ENCODE results near the gene RAVER1.

RAVER1 gene

DNA sequence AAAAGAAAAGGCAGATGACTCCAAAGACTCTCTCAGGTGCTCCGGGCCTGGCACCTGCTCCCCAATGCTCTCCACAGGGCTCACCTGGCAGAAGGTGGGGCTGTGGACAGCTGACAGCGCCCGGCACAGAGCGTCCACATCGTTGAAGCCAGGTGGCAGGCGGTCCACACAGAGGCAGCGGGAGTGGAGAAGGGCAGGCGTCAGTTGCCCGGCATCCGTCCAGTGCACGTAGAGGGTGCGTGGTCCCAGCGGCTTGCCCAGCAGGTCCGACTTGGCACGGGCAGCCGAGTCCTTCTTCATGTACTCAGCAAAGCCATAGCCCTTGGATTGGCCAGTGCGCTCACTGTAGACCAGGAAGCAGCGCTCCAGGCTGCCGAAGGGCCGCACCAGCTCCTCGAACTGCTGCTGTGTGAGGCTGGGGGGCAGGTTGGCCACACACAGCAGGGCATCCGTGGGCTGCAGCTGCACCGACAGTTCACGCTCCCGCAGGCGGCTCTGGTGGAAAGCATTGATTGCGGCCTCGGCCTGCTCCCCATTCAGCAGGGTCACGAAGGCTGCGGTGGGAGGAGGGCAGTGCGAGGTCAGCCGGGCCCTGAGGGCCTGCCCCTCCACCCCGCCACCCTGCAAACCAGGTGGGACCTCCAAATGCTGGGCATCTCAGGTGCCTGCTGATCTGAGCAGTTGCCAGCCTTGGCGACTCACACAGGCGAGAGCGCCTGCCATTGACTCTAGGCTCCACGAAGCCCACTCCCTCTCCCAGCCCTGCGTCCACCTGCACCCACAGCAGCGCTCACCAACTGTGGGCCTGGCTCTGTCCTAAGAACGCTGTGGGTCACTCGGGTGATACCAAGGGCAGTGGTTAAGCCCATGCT lies 4.5 kb downstream of the RAVER1 start:
- Histone ChIP-seq H3K27me3 (ENCODE audit: insufficient read depth, low read length) (no peaks in the 10 kb centered on the region), H3K4me3 (ENCODE audit: low read depth, low read length) (no peak overlapping the region), H3K79me2 (ENCODE audit: control insufficient read depth, insufficient read depth, low read length, unreplicated experiment) (peaks cover 26% of the 10 kb centered on the region), H3K36me3 (ENCODE audit: insufficient read depth, low read length) (no peaks in the 10 kb centered on the region), H3K27ac (ENCODE audit: low read depth, low read length) (no peak overlapping the region), H3K4me1 (ENCODE audit: control insufficient read depth, insufficient read depth, low read length, unreplicated experiment) (no peaks in the 10 kb centered on the region), H2AFZ (ENCODE audit: low read length, unreplicated experiment) (no peak overlapping the region)

DNA sequence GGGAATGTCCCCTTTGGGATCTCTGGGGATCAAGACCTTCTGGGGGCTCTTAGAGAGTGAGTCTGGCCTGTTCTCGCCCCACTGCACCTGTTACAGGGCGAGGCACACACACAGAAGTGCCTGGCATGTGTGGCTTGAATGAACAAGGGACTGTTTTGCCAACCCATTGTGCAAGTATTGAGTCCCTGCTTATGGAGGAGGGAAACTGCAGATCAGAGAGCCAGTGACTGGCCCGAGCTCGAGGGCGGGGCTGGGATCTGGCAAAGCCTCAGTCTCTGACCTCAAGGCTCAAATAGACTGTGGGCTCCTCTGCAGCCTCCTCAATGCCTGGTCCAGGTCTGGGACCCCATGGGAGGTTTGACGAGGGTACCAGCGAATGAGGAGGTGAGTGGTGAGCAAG lies 5.5 kb downstream of the RAVER1 start:
- Histone ChIP-seq H3K36me3 (ENCODE audit: insufficient read depth, low read length) (no peaks in the 10 kb centered on the region), H3K27me3 (ENCODE audit: insufficient read depth, low read length) (no peaks in the 10 kb centered on the region), H3K27ac (ENCODE audit: low read depth, low read length) (no peak overlapping the region), H3K4me1 (ENCODE audit: control insufficient read depth, insufficient read depth, low read length, unreplicated experiment) (no peaks in the 10 kb centered on the region), H3K4me3 (ENCODE audit: low read depth, low read length) (no peak overlapping the region), H3K79me2 (ENCODE audit: control insufficient read depth, insufficient read depth, low read length, unreplicated experiment) (peaks cover 26% of the 10 kb centered on the region), H2AFZ (ENCODE audit: low read length, unreplicated experiment) (no peak overlapping the region)

DNA sequence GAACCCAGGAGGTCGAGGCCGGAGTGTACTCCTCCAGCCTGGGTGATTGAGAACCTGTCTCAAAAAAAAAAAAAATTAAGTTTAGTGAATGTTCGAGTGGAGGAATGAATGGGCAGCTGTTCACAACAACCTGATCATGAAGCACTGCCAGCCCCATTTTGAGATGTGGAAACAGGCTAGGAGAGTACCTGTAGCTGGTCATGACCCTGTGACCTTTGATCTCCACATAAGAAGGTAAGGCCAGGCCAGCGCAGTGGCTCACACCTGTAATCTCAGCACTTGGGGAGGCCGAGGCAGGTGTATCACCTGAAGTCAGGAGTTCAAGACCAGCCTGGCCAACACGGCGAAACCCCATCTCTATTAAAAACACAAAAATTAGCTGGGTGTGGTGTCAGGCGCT lies 7.6 kb downstream of the RAVER1 start:
- H2AFZ ChIP-seq (ENCODE audit: low read length, unreplicated experiment): no peak overlapping the region
- H3K27ac ChIP-seq (ENCODE audit: low read depth, low read length): no peak overlapping the region
- H3K4me3 ChIP-seq (ENCODE audit: low read depth, low read length): no peak overlapping the region
- no peaks in the 10 kb centered on the region for H3K36me3 ChIP-seq (ENCODE audit: insufficient read depth, low read length)
- H3K27me3 ChIP-seq (ENCODE audit: insufficient read depth, low read length): no peaks in the 10 kb centered on the region
- peaks cover 10% of the 10 kb centered on the region for H3K79me2 ChIP-seq (ENCODE audit: control insufficient read depth, insufficient read depth, low read length, unreplicated experiment)
- no peaks in the 10 kb centered on the region for H3K4me1 ChIP-seq (ENCODE audit: control insufficient read depth, insufficient read depth, low read length, unreplicated experiment)

DNA sequence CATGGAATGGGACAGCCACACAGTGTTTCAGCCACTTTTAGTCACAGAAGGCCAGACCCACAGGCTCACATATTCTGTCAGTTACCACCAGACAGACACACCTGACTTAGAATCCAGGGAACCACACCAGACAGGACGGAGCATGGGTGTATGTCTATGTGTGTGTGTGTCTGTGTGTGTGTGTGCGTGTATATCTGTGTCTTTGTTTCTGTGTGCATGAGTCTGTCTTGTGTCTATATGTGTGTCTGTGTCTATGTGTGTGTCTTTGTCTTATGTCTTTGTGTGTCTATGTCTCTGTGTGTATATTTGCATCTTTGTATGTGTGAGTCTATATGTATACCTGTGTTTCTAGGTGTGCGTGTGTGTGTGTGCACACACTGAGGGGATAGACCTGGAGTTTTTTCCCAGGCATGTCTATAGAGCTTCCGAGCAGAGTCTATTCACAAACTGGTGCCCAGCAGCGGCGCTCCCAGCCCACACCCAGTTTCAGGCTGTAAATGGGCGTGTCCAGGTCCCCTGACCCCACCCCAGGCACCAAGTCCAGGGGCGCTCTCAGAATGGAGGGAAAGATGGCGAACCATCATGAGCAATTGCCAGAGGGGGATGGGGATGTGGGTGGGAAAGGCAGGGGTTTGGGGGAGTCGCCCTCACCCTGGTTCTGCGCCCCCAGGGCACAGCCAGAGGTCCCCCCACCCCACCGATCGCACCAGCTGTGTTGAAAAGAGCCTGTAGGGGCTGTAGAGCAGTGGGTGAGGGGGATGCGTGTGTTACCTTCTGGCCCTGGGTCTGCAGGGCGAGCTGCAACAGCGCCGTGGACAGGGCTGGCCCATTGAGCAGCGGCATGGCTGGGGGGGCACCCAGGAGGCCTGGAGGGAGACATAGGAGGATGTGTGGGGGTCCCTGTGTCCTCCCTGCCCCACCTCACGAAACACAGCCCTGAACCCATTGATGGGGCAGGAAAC lies 11.2 kb downstream of the RAVER1 start:
- Histone ChIP-seq H3K36me3 (ENCODE audit: insufficient read depth, low read length) (no peaks in the 10 kb centered on the region), H3K4me1 (ENCODE audit: control insufficient read depth, insufficient read depth, low read length, unreplicated experiment) (no peaks in the 10 kb centered on the region), H3K27ac (ENCODE audit: low read depth, low read length) (no peak overlapping the region), H3K4me3 (ENCODE audit: low read depth, low read length) (no peak overlapping the region), H2AFZ (ENCODE audit: low read length, unreplicated experiment) (no peak overlapping the region), H3K79me2 (ENCODE audit: control insufficient read depth, insufficient read depth, low read length, unreplicated experiment) (no peaks in the 10 kb centered on the region), H3K27me3 (ENCODE audit: insufficient read depth, low read length) (no peaks in the 10 kb centered on the region)

DNA sequence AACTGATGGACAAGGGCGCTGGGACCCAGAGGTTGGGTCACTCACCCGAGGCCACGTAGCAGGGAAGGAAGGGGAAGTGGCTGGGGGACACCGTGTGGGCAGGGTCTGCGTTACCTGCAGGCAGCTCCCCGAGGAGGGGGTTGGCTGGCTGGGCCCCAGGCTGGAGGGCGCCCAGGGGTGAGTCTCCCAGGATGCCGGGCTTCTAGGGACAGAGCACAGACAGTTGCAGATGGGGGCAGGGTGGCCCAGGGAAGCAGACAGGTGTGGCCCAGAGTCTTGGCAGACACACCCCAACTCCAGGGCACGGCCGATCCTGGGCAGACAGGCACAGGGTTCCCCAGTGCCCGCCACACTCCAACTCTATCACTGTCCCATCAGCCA lies 11.9 kb downstream of the RAVER1 start:
- Histone ChIP-seq H3K79me2 (ENCODE audit: control insufficient read depth, insufficient read depth, low read length, unreplicated experiment) (no peaks in the 10 kb centered on the region), H3K27ac (ENCODE audit: low read depth, low read length) (no peak overlapping the region), H3K4me3 (ENCODE audit: low read depth, low read length) (no peak overlapping the region), H3K36me3 (ENCODE audit: insufficient read depth, low read length) (no peaks in the 10 kb centered on the region), H2AFZ (ENCODE audit: low read length, unreplicated experiment) (no peak overlapping the region), H3K27me3 (ENCODE audit: insufficient read depth, low read length) (no peaks in the 10 kb centered on the region), H3K4me1 (ENCODE audit: control insufficient read depth, insufficient read depth, low read length, unreplicated experiment) (no peaks in the 10 kb centered on the region)

DNA sequence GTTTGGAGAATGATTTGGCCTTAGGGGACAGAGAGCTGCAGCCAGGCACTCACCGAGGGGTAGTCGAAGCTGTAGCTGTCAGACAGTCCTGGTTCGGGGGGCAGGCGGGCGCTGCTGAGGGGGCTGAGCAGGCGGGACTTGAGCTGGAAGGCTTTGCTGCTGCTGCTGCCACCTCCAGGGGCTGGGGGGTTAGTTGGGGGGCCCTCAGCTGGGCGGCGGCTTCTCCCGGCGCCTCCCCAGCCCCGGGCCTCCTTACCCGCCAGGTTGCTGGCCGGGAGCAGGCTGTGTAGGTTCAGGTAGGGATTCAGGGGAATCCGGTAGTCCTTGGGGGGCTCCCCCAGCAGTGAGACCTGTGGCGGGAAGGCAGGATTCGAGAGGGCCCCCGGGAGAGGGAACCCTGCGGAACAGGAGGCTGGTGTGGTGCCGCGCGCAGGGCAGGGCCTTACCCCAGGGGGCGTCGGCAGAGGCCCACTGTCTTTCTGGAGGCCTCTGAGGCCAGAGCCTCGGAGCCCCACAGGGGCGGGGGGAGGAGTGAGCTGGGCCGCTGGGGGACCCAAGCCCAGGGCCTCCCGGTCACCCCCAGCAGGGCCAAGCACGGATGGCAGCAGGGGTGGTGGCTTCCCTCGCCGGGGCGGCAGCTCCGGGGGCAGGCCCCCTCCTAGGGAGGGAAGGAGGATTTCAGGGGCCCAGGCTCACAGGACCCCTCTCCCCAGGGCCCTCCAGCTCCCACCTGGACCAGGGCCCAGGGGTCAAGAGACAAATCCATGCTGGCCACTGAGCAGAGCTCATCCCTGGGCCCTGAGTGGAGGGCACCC lies 12.5 kb downstream of the RAVER1 start:
- no peaks in the 10 kb centered on the region for H3K79me2 ChIP-seq (ENCODE audit: control insufficient read depth, insufficient read depth, low read length, unreplicated experiment)

DNA sequence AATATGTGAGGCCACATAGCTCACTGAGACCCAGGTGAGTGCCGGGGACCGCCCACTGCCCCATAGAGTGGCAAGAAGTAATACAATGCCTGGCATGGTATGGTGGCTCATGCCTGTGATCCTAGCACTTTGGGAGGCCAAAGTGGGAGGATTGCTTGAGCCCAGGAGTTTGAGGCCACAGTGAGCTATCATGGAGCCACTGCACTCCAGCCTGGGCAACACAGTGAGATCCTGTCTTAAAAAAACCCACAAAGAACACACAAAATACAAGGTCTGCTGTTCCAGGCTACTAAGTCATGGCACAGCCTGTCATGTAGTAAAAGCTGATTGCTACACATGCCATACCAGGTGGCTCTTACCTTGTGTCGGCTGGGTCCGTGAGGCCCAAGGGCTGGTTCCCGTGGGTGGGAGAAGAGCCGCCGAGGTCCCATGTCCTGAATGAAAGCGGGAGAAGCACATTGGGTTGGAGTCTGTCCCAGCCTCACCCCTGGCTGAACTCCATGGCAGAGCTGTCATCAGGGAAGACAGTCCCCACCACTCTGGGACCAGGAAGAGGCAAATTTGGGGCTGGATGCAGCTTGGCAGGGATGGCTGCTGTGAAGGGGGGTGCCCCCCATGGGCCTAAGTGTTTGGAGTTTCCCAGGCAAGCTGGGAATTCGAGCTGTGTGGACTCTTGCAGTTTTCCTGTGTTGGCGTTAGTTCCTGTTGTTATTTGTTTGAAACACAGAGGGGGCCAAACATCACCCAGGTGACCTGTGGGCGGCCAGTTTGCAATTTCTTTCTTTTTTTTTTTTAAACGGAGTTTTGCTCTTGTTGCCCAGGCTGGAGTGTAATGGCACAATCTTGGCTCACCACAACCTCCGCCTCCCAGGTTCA lies 14.3 kb downstream of the RAVER1 start:
- Histone ChIP-seq H3K4me1 (ENCODE audit: control insufficient read depth, insufficient read depth, low read length, unreplicated experiment) (no peaks in the 10 kb centered on the region), H3K27ac (ENCODE audit: low read depth, low read length) (no peak overlapping the region), H3K27me3 (ENCODE audit: insufficient read depth, low read length) (no peaks in the 10 kb centered on the region), H3K36me3 (ENCODE audit: insufficient read depth, low read length) (no peaks in the 10 kb centered on the region), H3K79me2 (ENCODE audit: control insufficient read depth, insufficient read depth, low read length, unreplicated experiment) (peaks cover 6% of the 10 kb centered on the region), H2AFZ (ENCODE audit: low read length, unreplicated experiment) (no peak overlapping the region), H3K4me3 (ENCODE audit: low read depth, low read length) (no peak overlapping the region)

More for the DNA sequence above, 12.5 kb downstream of the RAVER1 start:
- no peaks in the 10 kb centered on the region for H3K4me1 ChIP-seq (ENCODE audit: control insufficient read depth, insufficient read depth, low read length, unreplicated experiment)
- no peak overlapping the region for H3K27ac ChIP-seq (ENCODE audit: low read depth, low read length)
- H3K36me3 ChIP-seq (ENCODE audit: insufficient read depth, low read length): no peaks in the 10 kb centered on the region
- H3K4me3 ChIP-seq (ENCODE audit: low read depth, low read length): no peak overlapping the region
- H3K27me3 ChIP-seq (ENCODE audit: insufficient read depth, low read length): no peaks in the 10 kb centered on the region
- H2AFZ ChIP-seq (ENCODE audit: low read length, unreplicated experiment): no peak overlapping the region

DNA sequence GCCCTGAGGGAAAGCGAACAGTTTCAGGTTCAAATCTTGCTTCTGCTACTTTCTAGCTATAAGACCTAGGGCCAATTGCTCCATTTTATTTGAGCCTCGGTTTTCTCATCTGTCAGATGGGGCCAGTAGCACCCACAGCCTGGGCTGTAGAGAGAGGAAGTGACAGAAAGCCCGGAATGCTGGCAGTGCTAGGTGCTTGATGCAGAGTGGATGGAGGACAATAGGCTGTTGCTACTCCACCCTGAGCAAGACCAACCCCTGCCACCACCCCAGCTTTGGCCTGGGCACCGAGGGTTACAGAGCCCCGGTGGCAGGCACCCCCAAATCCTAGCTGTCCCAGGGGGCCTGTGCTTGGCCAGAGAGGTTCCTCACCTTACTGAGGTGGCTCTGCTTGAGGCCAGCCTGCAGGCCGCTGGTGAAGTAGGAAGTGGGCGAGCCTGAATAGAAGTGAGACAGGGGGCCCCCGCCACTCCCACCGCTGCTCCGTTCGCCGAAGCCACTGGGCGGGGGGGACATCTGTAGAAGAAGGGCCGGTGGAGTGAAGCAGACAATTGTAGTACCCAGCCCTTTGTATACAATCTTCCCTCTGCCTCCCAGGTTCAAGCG lies 15.4 kb downstream of the RAVER1 start:
- Histone ChIP-seq H3K36me3 (ENCODE audit: insufficient read depth, low read length) (no peaks in the 10 kb centered on the region), H3K79me2 (ENCODE audit: control insufficient read depth, insufficient read depth, low read length, unreplicated experiment) (peaks cover 6% of the 10 kb centered on the region), H3K27ac (ENCODE audit: low read depth, low read length) (no peak overlapping the region), H2AFZ (ENCODE audit: low read length, unreplicated experiment) (no peak overlapping the region), H3K4me3 (ENCODE audit: low read depth, low read length) (no peak overlapping the region), H3K27me3 (ENCODE audit: insufficient read depth, low read length) (no peaks in the 10 kb centered on the region), H3K4me1 (ENCODE audit: control insufficient read depth, insufficient read depth, low read length, unreplicated experiment) (no peaks in the 10 kb centered on the region)

DNA sequence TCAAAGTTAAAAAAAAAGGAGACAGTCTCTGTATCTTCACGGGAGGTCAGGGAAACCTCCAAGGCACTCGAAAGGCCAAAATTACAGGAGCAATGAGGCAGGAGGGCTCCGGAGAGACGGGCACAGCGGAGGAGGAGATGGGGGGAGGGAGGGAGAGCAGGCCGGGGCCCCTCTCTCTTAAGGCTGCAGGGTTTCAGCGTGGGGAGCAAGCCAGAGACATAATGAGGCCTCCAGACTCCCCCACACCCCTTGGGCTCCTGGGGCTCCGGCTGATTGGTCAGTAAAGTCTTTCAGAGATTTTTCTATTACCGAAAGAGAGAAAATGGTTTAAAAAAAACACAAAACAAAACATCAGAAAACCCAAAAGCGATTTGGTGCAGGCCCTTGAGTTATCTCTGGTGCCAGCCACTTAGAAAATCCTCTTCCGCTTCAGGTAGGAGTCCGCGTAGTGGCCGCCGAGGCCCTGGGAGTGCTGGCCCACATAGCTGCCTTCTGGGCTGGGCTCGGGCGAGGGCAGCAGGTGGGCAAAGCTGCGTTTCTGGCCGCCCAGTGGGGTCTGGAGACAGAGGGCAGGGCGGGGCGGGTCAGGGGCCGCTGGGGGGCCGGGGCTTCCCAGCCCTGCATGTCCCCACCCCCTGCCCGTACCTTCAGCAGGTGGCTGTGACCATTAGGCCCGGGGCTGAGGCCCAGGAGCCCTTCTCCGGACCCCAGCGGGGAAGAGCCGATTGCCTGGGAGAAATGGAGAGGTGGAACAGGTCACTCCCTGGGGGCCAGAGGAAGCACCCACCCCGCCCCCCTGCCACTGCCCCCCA lies 16.1 kb downstream of the RAVER1 start:
- H3K4me3 ChIP-seq (ENCODE audit: low read depth, low read length): no peak overlapping the region
- no peak overlapping the region for H2AFZ ChIP-seq (ENCODE audit: low read length, unreplicated experiment)
- no peaks in the 10 kb centered on the region for H3K27me3 ChIP-seq (ENCODE audit: insufficient read depth, low read length)
- H3K27ac ChIP-seq (ENCODE audit: low read depth, low read length): no peak overlapping the region
- H3K4me1 ChIP-seq (ENCODE audit: control insufficient read depth, insufficient read depth, low read length, unreplicated experiment): no peaks in the 10 kb centered on the region
- H3K36me3 ChIP-seq (ENCODE audit: insufficient read depth, low read length): no peaks in the 10 kb centered on the region
- peaks cover 6% of the 10 kb centered on the region for H3K79me2 ChIP-seq (ENCODE audit: control insufficient read depth, insufficient read depth, low read length, unreplicated experiment)
